HEK293T (cell line): Measurements from ENCODE around the gene PES1.

Source experiments
- BHLHE40 ChIP-seq: fragments of 450-650 bp; IDR thresholded peaks from 2 replicates; pipeline ENCODE4 v1.6.1; 2016; ENCODE audit warnings: mild to moderate bottlenecking, moderate library complexity, borderline replicate concordance
- CTBP1 ChIP-seq: fragments of 450-650 bp; IDR thresholded peaks from 2 replicates; pipeline ENCODE4 v1.6.1; 2016; ENCODE audit warnings: borderline replicate concordance
- ELF4 ChIP-seq: fragments of 450-650 bp; IDR thresholded peaks from 2 replicates; pipeline ENCODE4 v1.6.1; 2017; ENCODE audit warnings: antibody characterized with exemption
- FOXA1 ChIP-seq: fragments of 450-650 bp; IDR thresholded peaks from 2 replicates; pipeline ENCODE4 v1.6.1; 2016; ENCODE audit warnings: mild to moderate bottlenecking
- FOXK2 ChIP-seq: fragments of 450-650 bp; IDR thresholded peaks from 2 replicates; pipeline ENCODE4 v1.6.1; 2016; ENCODE audit warnings: mild to moderate bottlenecking
- FOXM1 ChIP-seq: fragments of 450-650 bp; IDR thresholded peaks from 2 replicates; pipeline ENCODE4 v1.6.1; 2017; ENCODE audit warnings: mild to moderate bottlenecking, borderline replicate concordance
- L3MBTL2 ChIP-seq: fragments of 450-650 bp; conservative IDR thresholded peaks from 2 replicates; pipeline ENCODE4 v1.6.1; 2016; ENCODE audit warnings: mild to moderate bottlenecking
- NFRKB ChIP-seq: fragments of 450-650 bp; IDR thresholded peaks from 2 replicates; pipeline ENCODE4 v1.6.1; 2016; ENCODE audit warnings: mild to moderate bottlenecking, moderate library complexity
- SP1 ChIP-seq: fragments of 450-650 bp; IDR thresholded peaks from 2 replicates; pipeline ENCODE4 v1.6.1; 2017
- SUZ12 ChIP-seq: fragments of 450-650 bp; IDR thresholded peaks from 2 replicates; pipeline ENCODE4 v1.6.1; 2016; ENCODE audit warnings: mild to moderate bottlenecking
- TARDBP ChIP-seq: fragments of 450-650 bp; IDR thresholded peaks from 2 replicates; pipeline ENCODE4 v1.6.1; 2016
- ZNF384 ChIP-seq: fragments of 450-650 bp; IDR thresholded peaks from 2 replicates; pipeline ENCODE4 v1.6.1; 2016
- TF ChIP-seq, protein P1 (sequence below): fragments of 450-650 bp; IDR thresholded peaks from 2 replicates; pipeline ENCODE4 v1.6.1; 2016

DNA sequence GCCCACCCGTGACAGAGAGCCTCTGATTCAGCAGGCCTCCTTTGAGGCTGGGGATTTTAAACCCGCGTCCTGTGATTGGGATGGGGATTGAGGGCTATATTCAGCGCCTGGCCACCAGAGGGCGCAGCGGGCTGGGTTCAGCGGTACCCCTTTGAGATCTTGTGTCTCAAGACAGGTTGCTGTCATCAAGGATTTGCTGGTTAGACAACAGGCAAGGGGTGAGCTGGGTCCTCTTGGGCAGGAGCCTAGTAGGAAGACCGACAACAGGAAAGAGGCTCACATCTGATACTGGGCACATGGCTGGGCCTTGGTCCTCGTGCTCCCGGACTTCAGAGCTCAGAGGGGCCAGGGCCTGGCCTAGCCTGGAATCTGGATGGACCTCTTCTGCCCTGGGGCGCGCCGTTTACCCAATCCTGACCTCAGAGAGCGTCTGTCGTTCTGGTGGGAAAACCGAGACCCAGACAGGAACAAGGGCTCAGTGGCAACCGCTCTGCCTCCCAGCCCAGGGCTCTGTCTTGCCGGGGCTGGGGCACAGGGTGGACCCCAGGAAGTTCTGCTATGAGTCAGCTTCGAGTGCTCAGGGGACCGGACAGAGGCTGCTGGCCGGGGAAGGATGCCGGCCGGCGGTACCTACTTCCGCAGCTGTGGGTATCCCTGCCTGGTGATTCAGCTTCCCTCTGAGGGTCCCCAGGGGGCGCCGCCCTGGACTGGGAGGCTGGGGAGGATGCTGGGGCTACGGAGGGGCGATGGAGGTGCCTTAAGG is 42.9 kb upstream of the PES1 start:
- TF ChIP-seq SUZ12 (no peak), ZNF384 (no peak), FOXA1 (no peak), ELF4 (no peak), SP1 (no peak), BHLHE40 (no peak), FOXM1 (no peak), NFRKB (no peak), TARDBP (no peak), FOXK2 (no peak), CTBP1 (no peak; the same call in 1 of the 2 replicates), L3MBTL2 (peak; percentile 26; the same call in 1 of the 2 replicates)
- TF ChIP-seq, protein P1, sequence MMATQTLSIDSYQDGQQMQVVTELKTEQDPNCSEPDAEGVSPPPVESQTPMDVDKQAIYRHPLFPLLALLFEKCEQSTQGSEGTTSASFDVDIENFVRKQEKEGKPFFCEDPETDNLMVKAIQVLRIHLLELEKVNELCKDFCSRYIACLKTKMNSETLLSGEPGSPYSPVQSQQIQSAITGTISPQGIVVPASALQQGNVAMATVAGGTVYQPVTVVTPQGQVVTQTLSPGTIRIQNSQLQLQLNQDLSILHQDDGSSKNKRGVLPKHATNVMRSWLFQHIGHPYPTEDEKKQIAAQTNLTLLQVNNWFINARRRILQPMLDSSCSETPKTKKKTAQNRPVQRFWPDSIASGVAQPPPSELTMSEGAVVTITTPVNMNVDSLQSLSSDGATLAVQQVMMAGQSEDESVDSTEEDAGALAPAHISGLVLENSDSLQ, result no peak; the same call in 1 of the 2 replicates
